Upper lobe of right lung (tissue), 1 donor: ENCODE measurements around the gene GPR18. TPM values are rescaled to one million over a fixed set of nuclear protein-coding genes. Genes with fewer than 3 reads are reported as not detected.

Experiments used
- ATAC-seq: fragments of 200-7000 bp; cut with Tn5 transposase; one replicate; pipeline ENCODE4 v1.9.1; 2020; ENCODE audit warnings: mild to moderate bottlenecking, moderate library complexity
- DNase-seq: peaks from one replicate; pipeline ENCODE4 v3.0.0-alpha.2; 2020
- H3K27ac ChIP-seq: fragments of 200-600 bp; one replicate; pipeline ENCODE4 v1.8.0; 2022
- H3K27me3 ChIP-seq: fragments of 200-600 bp; one replicate; pipeline ENCODE4 v1.8.0; 2022; ENCODE audit warnings: mild to moderate bottlenecking
- H3K36me3 ChIP-seq: fragments of 200-600 bp; one replicate; pipeline ENCODE4 v1.8.0; 2022
- H3K4me1 ChIP-seq: fragments of 200-600 bp; one replicate; pipeline ENCODE4 v1.8.0; 2022
- H3K4me3 ChIP-seq: fragments of 200-600 bp; one replicate; pipeline ENCODE4 v1.8.0; 2022; ENCODE audit warnings: mild to moderate bottlenecking
- H3K9me3 ChIP-seq: fragments of 200-600 bp; one replicate; pipeline ENCODE4 v1.8.0; 2022
- CTCF ChIP-seq: fragments of 200-600 bp; IDR thresholded peaks from one replicate; pipeline ENCODE4 v1.8.0; 2022; ENCODE audit warnings: antibody characterized with exemption
- intact Hi-C: fragments of 100-400 bp; cut with DNase I; formaldehyde crosslinking; loops from one replicate; pipeline ENCODE4 v1.11.0; 2022
- total RNA-seq: library from RNA; stranded (reverse); fragmentation: NEBNext Ultra II Directional; extraction: Animal tissue kit (Norgen Biotek cat#: 25700); gene quantifications from one replicate; pipeline ENCODE4 v1.2.1, GENCODE V29; 2021
- donor health status: DM: no; HTN: yes; CAD: no; lungs with severe emphysema.

GPR18 gene
- total RNA-seq, 1 donor from 2014 or later, result 0.58 TPM

DNA sequence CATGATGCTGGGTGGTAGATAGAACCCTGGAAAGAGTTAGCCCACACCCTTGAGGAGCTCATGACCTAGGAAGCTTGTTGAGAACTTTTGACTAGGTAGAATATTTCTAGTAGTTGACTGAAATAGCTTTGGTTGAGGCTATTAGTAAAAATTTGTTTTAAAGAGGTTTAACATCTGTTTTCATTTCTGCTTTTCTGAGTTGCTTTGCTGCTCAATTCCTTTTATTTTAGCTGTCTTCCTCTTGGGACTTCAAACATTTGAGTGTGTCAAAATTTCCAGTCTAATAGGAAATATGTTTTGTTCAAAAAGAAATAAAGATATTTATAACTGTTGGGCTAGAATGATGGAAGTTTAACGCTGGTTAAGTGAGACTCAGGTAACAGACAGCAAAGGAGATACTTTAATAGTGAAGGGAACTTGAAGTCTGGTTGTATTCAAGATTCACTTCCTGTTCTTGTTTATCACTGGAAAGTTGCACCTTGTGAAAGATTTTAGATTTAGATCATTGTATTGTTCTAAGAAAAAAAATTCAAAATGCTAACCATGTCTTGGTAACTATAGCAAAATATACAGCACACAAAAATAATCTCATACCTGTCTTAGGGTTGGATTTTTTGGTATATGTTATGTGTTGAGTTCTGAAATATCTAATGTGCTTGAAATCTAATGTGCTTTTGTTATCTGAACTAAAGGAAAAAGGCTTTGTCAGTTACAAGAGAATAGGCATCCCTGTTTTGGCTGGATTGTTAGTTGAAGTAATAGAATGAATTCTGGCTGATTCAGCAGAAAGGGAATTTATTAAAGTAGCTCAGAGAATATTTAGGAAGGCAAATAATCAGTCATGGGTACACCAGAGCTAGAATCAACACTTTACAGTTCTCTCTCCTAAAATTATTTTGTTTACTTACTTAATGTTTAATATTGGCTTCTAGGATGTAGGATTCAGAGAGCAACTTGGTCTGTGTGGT lies 24.4 kb upstream of the GPR18 start:
- intact Hi-C loops, result no loop called here
- H3K36me3 ChIP-seq, result no peaks in the 10 kb centered on the region
- ATAC-seq, result no peak
- peaks cover 43% of the 10 kb centered on the region for H3K4me1 ChIP-seq
- no peak overlapping the region for H3K4me3 ChIP-seq
- no peaks in the 10 kb centered on the region for H3K27me3 ChIP-seq
- H3K9me3 ChIP-seq, result no peaks in the 10 kb centered on the region
- peak overlapping the region; percentile 67 for H3K27ac ChIP-seq
- no peak for TF ChIP-seq CTCF
- DNase-seq, result no peak

DNA sequence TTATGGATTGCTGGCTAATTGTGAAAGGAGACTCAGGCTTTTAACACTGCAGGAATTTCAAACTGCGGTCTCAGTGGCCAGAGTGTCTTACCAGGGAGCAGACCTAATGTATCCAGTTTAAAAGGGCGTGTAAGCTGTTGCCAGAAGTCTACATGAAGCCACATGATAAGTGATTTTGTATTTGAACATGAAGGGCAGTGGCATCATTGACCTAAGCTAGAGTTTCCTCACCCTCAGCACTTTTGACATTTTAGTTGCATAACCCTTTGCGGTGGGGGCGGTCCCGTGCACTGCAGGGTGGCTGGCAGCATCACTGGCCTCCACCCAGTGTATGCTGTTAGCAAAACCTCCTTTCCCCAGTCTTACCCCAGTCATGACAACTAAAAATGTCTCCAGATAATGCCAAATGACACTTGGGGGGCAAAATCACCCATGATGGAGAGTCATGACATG lies 23.7 kb upstream of the GPR18 start:
- H3K27me3 ChIP-seq, result no peaks in the 10 kb centered on the region
- H3K4me1 ChIP-seq, result peaks cover 43% of the 10 kb centered on the region
- no peaks in the 10 kb centered on the region for H3K9me3 ChIP-seq
- no peak overlapping the region for H3K4me3 ChIP-seq
- intact Hi-C loops, result no loop called here
- no peaks in the 10 kb centered on the region for H3K36me3 ChIP-seq
- peak overlapping the region; percentile 67 for H3K27ac ChIP-seq
- ATAC-seq, result peak; percentile 87
- no peak for TF ChIP-seq CTCF
- DNase-seq, result peak; percentile 77

DNA sequence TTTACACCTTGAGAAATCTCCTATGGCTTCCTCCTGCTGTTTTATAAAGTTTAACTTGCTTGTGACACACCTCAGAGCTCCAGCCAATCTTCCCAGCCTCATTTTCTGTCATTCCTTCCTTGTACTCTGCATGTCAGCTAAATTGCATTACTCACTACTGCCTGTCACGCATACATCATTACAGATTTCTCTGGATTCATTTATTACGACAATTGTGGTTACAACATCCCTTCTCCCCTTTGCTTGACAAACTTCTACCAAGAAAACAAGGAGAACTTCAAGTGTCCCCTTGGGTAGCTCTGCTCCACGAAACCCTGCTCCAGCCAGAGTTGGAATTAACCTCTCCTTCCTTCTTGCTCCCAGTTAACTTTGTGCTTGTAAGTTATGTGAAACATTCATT lies 22.0 kb upstream of the GPR18 start:
- H3K36me3 ChIP-seq, result no peaks in the 10 kb centered on the region
- ATAC-seq, result peak; percentile 54
- no peaks in the 10 kb centered on the region for H3K9me3 ChIP-seq
- H3K27ac ChIP-seq, result no peak overlapping the region
- H3K27me3 ChIP-seq, result no peaks in the 10 kb centered on the region
- DNase-seq, result no peak
- H3K4me3 ChIP-seq, result no peak overlapping the region
- TF ChIP-seq CTCF, result no peak
- intact Hi-C loops, result no loop called here
- peaks cover 43% of the 10 kb centered on the region for H3K4me1 ChIP-seq

DNA sequence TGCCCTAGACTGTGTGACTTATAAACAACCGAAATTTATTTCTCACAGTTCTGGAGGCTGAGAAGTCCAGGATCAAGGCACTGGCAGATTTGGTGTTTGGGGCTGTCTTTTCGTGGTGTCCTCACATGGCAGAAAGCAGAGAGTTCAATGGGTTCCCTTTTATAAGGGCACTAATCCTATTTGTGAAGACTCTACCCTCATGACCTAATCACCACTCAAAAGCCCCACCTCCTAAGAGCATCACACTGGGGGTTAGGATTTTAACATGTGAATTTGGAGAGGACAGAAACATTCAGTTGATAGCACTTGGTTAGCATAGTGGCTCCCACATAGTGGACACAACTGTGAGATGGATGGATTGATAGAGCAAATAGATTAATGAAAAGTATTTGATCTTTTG lies 21.5 kb upstream of the GPR18 start:
- DNase-seq, result no peak
- no peak for TF ChIP-seq CTCF
- H3K27ac ChIP-seq, result no peak overlapping the region
- intact Hi-C loops, result loop anchor here (10.0 kb wide), 1 partner anchor 155 kb away; no protein-coding TSS in a partner anchor
- H3K9me3 ChIP-seq, result no peaks in the 10 kb centered on the region
- ATAC-seq, result no peak
- H3K4me3 ChIP-seq, result no peak overlapping the region
- no peaks in the 10 kb centered on the region for H3K36me3 ChIP-seq
- no peaks in the 10 kb centered on the region for H3K27me3 ChIP-seq
- peaks cover 43% of the 10 kb centered on the region for H3K4me1 ChIP-seq

- Histone ChIP-seq H3K36me3 (no peaks in the 10 kb centered on the region), H3K4me1 (peaks cover 43% of the 10 kb centered on the region), H3K27me3 (no peaks in the 10 kb centered on the region), H3K27ac (no peak overlapping the region), H3K4me3 (no peak overlapping the region), H3K9me3 (no peaks in the 10 kb centered on the region)
- intact Hi-C loops, result loop anchor here (10.0 kb wide), 1 partner anchor 156 kb away; no protein-coding TSS in a partner anchor
- ATAC-seq (no peak), DNase-seq (no peak)
- TF ChIP-seq CTCF, result no peak
Observed at GRCh38 chr13:99278843-99279242, 20.7 kb upstream of the GPR18 start.
